DND-41 (cell line): Measurements from ENCODE around the gene STRIP1.

Source experiments
- ATAC-seq: fragments of 200-7000 bp; cut with Tn5 transposase; 3 replicates; pipeline ENCODE4 v1.9.1; 2021; ENCODE audit warnings: low read depth; ENCODE audit not compliant: insufficient read depth
- DNase-seq: peaks from one replicate; pipeline ENCODE4 v3.0.0-alpha.2; 2020
- H2AFZ ChIP-seq: 2 replicates; pipeline ENCODE4 v1.6.0; 2012; ENCODE audit warnings: low read depth, low read length
- H3K27ac ChIP-seq: 2 replicates; pipeline ENCODE4 v1.5.1; 2012; ENCODE audit warnings: low read length, inconsistent platforms
- H3K27me3 ChIP-seq: fragments of 200-600 bp; sonication (generic); 2 replicates; pipeline ENCODE4 v1.6.0; 2012; ENCODE audit warnings: low read length, mild to moderate bottlenecking, inconsistent platforms; ENCODE audit not compliant: insufficient read depth, poor library complexity
- H3K36me3 ChIP-seq: 2 replicates; pipeline ENCODE4 v1.5.1; 2012; ENCODE audit warnings: low read length, inconsistent platforms; ENCODE audit not compliant: insufficient read depth
- H3K4me1 ChIP-seq: 2 replicates; pipeline ENCODE4 v1.5.1; 2012; ENCODE audit warnings: mild to moderate bottlenecking, low read length; ENCODE audit not compliant: insufficient read depth
- H3K4me2 ChIP-seq: 2 replicates; pipeline ENCODE4 v1.6.0; 2012; ENCODE audit warnings: mild to moderate bottlenecking, moderate library complexity, low read length, inconsistent platforms; ENCODE audit not compliant: insufficient read depth
- H3K4me3 ChIP-seq, 2 experiments: fragments of 200-600 bp in 1 of 2; shearing (Covaris generic) in 1 of 2; 2 replicates each; pipeline ENCODE4 v1.5.1; 2012 to 2016; ENCODE audit warnings: inconsistent platforms in 2 of 2, low read length in 2 of 2, mild to moderate bottlenecking in 2 of 2, low read depth in 1 of 2, moderate library complexity in 1 of 2
- H3K79me2 ChIP-seq: 2 replicates; pipeline ENCODE4 v1.6.0; 2012; ENCODE audit warnings: low read length, inconsistent platforms; ENCODE audit not compliant: insufficient read depth
- H3K9ac ChIP-seq: 2 replicates; pipeline ENCODE4 v1.6.0; 2012; ENCODE audit warnings: low read depth, mild to moderate bottlenecking, inconsistent platforms, low read length, moderate library complexity
- H3K9me3 ChIP-seq: 2 replicates; pipeline ENCODE4 v1.5.1; 2012; ENCODE audit warnings: low read length, moderate library complexity, mild to moderate bottlenecking, inconsistent platforms; ENCODE audit not compliant: insufficient read depth, severe bottlenecking
- H4K20me1 ChIP-seq: 2 replicates; pipeline ENCODE4 v1.6.0; 2012; ENCODE audit warnings: low read length; ENCODE audit not compliant: insufficient read depth
- EZH2 ChIP-seq: IDR thresholded peaks from 3 replicates; pipeline ENCODE4 v1.6.1; 2012; ENCODE audit warnings: borderline replicate concordance, low read depth, mild to moderate bottlenecking, moderate library complexity, low read length, inconsistent platforms; ENCODE audit not compliant: severe bottlenecking
- TF ChIP-seq, protein P1 (sequence below): IDR thresholded peaks from 2 replicates; pipeline ENCODE4 v1.5.1; 2012; ENCODE audit warnings: borderline replicate concordance, low read length, moderate library complexity, mild to moderate bottlenecking; ENCODE audit not compliant: poor library complexity, severe bottlenecking; ENCODE audit errors: extremely low read depth

The STRIP1 gene

DNA sequence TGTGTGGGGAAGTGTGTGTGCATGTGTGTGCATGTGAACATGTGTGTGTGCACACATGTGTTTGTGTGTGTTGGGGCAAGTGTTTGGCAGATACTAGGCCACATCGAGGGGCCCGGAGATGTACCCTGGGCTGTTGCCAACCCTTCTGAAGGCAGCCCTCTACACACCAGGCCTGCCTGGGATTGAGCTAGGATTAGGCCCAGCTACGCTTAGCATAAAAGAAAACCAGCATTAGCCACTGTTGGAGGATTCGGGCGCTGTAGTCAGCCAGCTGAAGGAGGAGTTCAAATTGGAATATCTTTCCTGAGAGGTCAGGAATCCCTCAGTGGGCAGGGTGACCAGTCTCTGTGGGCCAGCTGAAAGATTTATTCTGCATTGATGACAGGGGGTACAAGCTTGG is 46.6 kb downstream of the STRIP1 start:
- TF ChIP-seq, protein P1, sequence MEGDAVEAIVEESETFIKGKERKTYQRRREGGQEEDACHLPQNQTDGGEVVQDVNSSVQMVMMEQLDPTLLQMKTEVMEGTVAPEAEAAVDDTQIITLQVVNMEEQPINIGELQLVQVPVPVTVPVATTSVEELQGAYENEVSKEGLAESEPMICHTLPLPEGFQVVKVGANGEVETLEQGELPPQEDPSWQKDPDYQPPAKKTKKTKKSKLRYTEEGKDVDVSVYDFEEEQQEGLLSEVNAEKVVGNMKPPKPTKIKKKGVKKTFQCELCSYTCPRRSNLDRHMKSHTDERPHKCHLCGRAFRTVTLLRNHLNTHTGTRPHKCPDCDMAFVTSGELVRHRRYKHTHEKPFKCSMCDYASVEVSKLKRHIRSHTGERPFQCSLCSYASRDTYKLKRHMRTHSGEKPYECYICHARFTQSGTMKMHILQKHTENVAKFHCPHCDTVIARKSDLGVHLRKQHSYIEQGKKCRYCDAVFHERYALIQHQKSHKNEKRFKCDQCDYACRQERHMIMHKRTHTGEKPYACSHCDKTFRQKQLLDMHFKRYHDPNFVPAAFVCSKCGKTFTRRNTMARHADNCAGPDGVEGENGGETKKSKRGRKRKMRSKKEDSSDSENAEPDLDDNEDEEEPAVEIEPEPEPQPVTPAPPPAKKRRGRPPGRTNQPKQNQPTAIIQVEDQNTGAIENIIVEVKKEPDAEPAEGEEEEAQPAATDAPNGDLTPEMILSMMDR, result no peak
- no peak for TF ChIP-seq EZH2
- Histone ChIP-seq H3K4me2 (no peak overlapping the region), H3K9me3 (no peaks in the 10 kb centered on the region), H3K36me3 (no peaks in the 10 kb centered on the region), H3K27ac (no peak overlapping the region), H4K20me1 (no peaks in the 10 kb centered on the region), H3K79me2 (no peaks in the 10 kb centered on the region), H2AFZ (no peak overlapping the region), H3K4me3 (no peak overlapping the region), H3K9ac (no peak overlapping the region), H3K4me1 (no peaks in the 10 kb centered on the region), H3K27me3 (no peaks in the 10 kb centered on the region)
- ATAC-seq, result no peak
- no peak for DNase-seq

DNA sequence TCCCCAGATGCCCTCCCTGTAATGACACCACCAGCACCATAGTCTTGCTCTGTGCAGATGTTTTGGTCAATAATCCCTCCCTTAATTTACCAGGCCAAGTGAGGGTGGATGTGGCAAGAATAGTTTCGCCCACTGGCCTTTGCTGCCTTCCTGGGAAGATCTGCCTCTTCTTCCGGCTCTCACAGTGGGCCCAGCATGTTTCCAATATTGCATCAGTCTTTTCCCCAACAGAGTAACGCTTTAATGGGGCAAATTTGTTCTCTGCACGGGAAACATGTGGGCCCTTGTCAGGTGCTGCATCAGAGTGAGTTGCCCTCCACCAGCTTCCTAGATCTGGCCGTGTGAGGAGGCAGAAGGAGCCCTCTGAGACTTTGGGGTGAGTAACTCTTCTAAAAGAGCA is 48.1 kb downstream of the STRIP1 start:
- H3K4me2 ChIP-seq, result no peak overlapping the region

DNA sequence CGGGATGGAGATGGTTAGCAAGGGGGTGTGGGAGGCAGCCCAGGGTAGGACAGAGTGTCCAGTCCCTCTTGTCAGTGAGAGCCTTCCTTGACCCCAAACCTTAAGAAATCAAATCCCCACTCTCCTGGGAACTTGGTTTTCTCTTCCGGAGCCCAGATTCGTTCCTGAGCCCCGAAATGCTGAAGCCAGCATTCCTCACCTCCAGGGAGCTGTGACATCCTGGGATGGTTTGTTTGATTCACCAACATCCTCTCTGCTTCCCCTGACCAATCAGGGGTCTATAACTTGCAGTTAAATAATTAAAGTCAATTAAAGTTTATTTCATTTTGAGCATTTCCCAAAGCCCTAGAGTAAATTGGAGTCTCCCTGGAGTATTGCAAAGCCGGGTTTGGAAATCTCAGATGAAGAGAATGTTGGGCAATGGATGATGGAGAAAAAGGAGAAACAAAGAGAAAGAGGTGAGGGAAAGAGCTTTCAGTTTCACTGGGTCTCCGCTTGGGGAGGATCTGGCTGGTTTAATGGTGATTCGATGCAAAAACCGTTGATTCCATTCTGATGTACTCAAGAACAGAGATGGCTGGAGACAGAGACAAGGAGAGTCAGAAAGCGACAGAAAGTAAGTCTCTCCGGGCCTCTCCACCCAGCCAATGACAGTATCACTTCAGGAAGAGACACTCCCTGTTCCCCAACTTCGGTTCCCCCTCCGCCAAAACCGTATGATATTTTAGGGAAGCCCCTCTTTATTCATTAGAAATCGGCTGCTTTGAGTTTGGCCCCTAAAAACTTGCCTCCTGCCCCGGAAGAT is 48.8 kb downstream of the STRIP1 start:
- H3K4me1 ChIP-seq, result no peaks in the 10 kb centered on the region
- H4K20me1 ChIP-seq, result peaks cover 3% of the 10 kb centered on the region; the same call in 1 of the 2 replicates
- no peak overlapping the region for H3K4me2 ChIP-seq
- no peak overlapping the region for H3K27ac ChIP-seq
- H3K4me3 ChIP-seq, result no peak overlapping the region
- H3K27me3 ChIP-seq, result peaks cover 7% of the 10 kb centered on the region
- H3K36me3 ChIP-seq, result no peaks in the 10 kb centered on the region
- DNase-seq (no peak), ATAC-seq (no peak)
- no peak overlapping the region for H3K9ac ChIP-seq
- TF ChIP-seq EZH2, result no peak
- TF ChIP-seq, protein P1, result no peak
- H2AFZ ChIP-seq, result no peak overlapping the region
- no peaks in the 10 kb centered on the region for H3K9me3 ChIP-seq
- no peaks in the 10 kb centered on the region for H3K79me2 ChIP-seq

More for the DNA sequence above, 48.1 kb downstream of the STRIP1 start:
- H3K79me2 ChIP-seq, result no peaks in the 10 kb centered on the region
- H3K27me3 ChIP-seq, result peaks cover 4% of the 10 kb centered on the region
- H3K9ac ChIP-seq, result no peak overlapping the region
- no peaks in the 10 kb centered on the region for H3K9me3 ChIP-seq
- H3K4me3 ChIP-seq, result no peak overlapping the region
- no peak for TF ChIP-seq EZH2
- TF ChIP-seq, protein P1, result no peak
- DNase-seq, result no peak
- no peaks in the 10 kb centered on the region for H4K20me1 ChIP-seq
- no peaks in the 10 kb centered on the region for H3K4me1 ChIP-seq
- ATAC-seq, result no peak
- H3K27ac ChIP-seq, result no peak overlapping the region
- H3K36me3 ChIP-seq, result no peaks in the 10 kb centered on the region
- no peak overlapping the region for H2AFZ ChIP-seq

DNA sequence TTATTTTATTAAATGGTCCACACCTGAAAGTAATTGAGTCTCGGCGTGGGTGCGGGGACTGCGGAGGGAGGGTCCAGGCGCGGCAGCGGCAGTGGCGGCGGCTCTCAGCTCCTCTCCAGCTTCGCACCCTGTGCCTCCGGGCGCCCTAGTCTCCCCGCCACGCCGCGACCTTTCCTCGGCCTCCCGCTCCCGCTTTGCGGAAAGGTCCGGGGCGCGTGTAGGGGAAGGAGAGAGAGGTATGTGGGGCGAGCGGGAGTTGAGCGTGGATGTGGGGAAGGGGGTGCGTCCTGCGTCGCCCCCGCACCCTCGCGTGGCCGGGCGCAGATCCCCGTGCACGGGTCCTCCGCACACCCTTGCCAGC is 49.4 kb downstream of the STRIP1 start:
- DNase-seq, result no peak
- Histone ChIP-seq H4K20me1 (peaks cover 3% of the 10 kb centered on the region; the same call in 1 of the 2 replicates), H3K36me3 (no peaks in the 10 kb centered on the region), H3K9ac (no peak overlapping the region), H3K27me3 (peaks cover 7% of the 10 kb centered on the region), H2AFZ (no peak overlapping the region), H3K4me2 (no peak overlapping the region), H3K4me1 (no peaks in the 10 kb centered on the region), H3K9me3 (no peaks in the 10 kb centered on the region), H3K27ac (no peak overlapping the region), H3K4me3 (no peak overlapping the region), H3K79me2 (no peaks in the 10 kb centered on the region)
- no peak for ATAC-seq
- TF ChIP-seq EZH2, result no peak
- TF ChIP-seq, protein P1, result no peak
